Right lobe of liver (tissue), 4 donors: ENCODE measurements around the gene ATOX1.

ENCODE experiments used
- CTCF ChIP-seq, 4 donors: fragments of 200-600 bp in 3 of 4; fragments of 450-650 bp in 1 of 4; IDR thresholded peaks; one replicate each; pipeline versions ENCODE4 v1.5.1 to v1.8.0; 2016 to 2022; ENCODE audit warnings: antibody characterized with exemption in 4 of 4, mild to moderate bottlenecking in 2 of 4
- POLR2A ChIP-seq: fragments of 450-650 bp; IDR thresholded peaks from one replicate; pipeline ENCODE4 v1.6.1; 2017; ENCODE audit warnings: antibody characterized with exemption, mild to moderate bottlenecking
- donor health status: DM: no; HTN: no; CAD: no.
- donor health status: DM: no; HTN: no; CAD: no.
- donor health status: DM: no; HTN: yes; CAD: no.

GRCh38 chr5:151770383-151771258, 12.2 kb upstream of the ATOX1 start:
- TF ChIP-seq POLR2A (no peak), CTCF (IDR thresholded peaks at IDR 0.05) (no peak)
